ENCODE results near the gene MPRIP.

MPRIP gene

GRCh38 chr17:17147821-17148220 is 105.6 kb downstream of the MPRIP start:
- CTCF ChIA-PET = no interaction called here
- TF ChIP-seq CTCF (IDR thresholded peaks at IDR 0.05; ENCODE audit: control extremely low read depth, extremely low read depth, low read depth, missing control alignments) = no peak
- DNase-seq (ENCODE audit: extremely low spot score) = no peak
- POLR2A ChIA-PET = no interaction called here

- TF ChIP-seq CTCF (IDR thresholded peaks at IDR 0.05; ENCODE audit: control extremely low read depth, extremely low read depth, low read depth, missing control alignments) = no peak
- ChIA-PET CTCF (interaction anchor here (1.5 kb wide), 1 partner anchor 11 kb away, joined by 3 read pairs; no protein-coding TSS in a partner anchor), POLR2A (no interaction called here)
- no peak for DNase-seq (ENCODE audit: extremely low spot score)
Observed at GRCh38 chr17:17149520-17150447, 107.5 kb downstream of the MPRIP start.

GRCh38 chr17:17150448-17150800 is 108.2 kb downstream of the MPRIP start:
- no peak for TF ChIP-seq CTCF (IDR thresholded peaks at IDR 0.05; ENCODE audit: control extremely low read depth, extremely low read depth, low read depth, missing control alignments)
- ChIA-PET CTCF (no interaction called here), POLR2A (interaction anchor here (0.6 kb wide), 1 partner anchor 741 kb away, joined by 3 read pairs; no protein-coding TSS in a partner anchor)

GRCh38 chr17:17151055-17151454 is 108.8 kb downstream of the MPRIP start:
- DNase-seq (ENCODE audit: extremely low spot score) = no peak
- no peak for TF ChIP-seq CTCF (IDR thresholded peaks at IDR 0.05; ENCODE audit: control extremely low read depth, extremely low read depth, low read depth, missing control alignments)
- ChIA-PET CTCF (no interaction called here), POLR2A (interaction anchor here (0.6 kb wide), 1 partner anchor 740 kb away, joined by 3 read pairs; no protein-coding TSS in a partner anchor)

More at GRCh38 chr17:17150448-17150800, 108.2 kb downstream of the MPRIP start:
- DNase-seq (ENCODE audit: extremely low spot score) = peak; percentile 56

GRCh38 chr17:17151541-17151940 is 109.3 kb downstream of the MPRIP start:
- TF ChIP-seq CTCF (IDR thresholded peaks at IDR 0.05; ENCODE audit: control extremely low read depth, extremely low read depth, low read depth, missing control alignments) = no peak
- DNase-seq (ENCODE audit: extremely low spot score) = no peak
- POLR2A ChIA-PET = no interaction called here
- CTCF ChIA-PET = interaction anchor here (3.1 kb wide), 1 partner anchor 9 kb away, joined by 14 read pairs; no protein-coding TSS in a partner anchor

- POLR2A ChIA-PET = no interaction called here
- no peak for DNase-seq (ENCODE audit: extremely low spot score)
- TF ChIP-seq CTCF (IDR thresholded peaks at IDR 0.05; ENCODE audit: control extremely low read depth, extremely low read depth, low read depth, missing control alignments) = no peak
- CTCF ChIA-PET = interaction anchor here (1.2 to 3.1 kb wide), 2 partner anchors 9 to 16 kb away, joined by 3 to 14 read pairs; no protein-coding TSS in a partner anchor
Observed at GRCh38 chr17:17151962-17152361, 109.7 kb downstream of the MPRIP start.
